C1 segment of cervical spinal cord (tissue), 14 donors: Measurements from ENCODE around the gene NTM.

Experiments
- DNase-seq, 14 donors: peaks; one replicate each; lab custom pipeline; 2025; lab: John Stamatoyannopoulos, UW

NTM gene

DNA sequence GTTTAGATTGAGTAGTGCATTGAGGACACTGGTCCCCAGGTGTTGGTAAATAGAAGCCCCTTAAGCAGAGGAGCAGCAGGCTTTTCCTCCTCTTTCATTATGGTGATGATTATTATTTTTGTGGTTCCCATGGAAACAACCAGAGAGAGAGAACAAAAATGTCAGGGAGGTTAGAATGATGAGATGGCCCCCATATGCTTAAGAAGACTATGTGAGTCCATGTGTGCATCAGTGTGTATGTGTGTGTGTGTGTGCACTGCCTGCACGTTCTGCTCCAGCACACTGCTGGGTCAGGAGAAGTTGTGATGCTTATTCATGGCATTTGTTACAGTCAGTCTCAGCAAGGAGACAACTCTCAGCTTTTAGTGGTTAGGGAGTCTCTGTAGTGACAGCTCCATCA is 724.2 kb downstream of the NTM start:
- no peak for DNase-seq

DNA sequence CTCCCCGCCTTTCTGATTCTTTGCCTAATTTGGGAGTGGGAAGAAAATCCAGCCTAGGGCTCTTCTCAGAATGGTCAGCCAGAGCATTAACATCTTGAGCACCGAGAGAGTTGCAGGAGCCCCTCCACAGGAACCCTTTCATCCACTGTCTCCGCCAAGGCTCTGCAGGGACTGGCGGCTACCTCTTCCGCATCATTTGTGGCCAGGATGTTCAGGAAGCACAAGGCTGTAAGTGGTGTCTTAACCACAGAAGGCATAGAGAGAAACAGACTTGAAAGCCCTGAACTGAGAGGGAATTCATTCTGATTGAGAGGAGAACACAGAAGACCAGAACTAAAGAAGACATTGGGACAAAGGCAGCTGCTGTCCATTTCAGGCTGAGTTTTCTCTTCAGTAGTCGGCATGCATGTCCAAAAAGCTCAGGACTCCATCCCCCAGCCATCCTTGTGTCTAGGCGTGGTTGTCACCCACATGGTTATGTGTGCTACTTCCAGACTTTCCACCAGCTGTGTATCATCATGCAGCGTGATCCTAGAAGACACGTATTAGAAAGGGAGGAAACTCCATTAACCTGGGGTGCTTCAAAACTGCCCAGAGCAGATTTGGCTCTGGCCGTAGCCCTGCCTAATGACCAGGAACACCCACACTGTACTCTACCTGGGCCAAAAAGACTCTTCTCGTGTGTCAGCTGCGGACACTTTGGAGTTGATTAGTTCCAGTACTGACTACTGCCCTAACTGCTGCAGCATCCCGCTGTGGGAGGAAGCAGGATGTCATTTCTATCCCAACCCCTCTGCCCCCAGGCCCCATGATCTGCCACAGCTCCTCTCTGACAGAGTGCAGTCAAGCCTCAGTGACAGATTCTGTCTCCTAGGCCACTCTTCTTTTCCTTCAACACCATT is 725.1 kb downstream of the NTM start:
- peak in 1 of 14 donors; percentile 86 for DNase-seq

DNA sequence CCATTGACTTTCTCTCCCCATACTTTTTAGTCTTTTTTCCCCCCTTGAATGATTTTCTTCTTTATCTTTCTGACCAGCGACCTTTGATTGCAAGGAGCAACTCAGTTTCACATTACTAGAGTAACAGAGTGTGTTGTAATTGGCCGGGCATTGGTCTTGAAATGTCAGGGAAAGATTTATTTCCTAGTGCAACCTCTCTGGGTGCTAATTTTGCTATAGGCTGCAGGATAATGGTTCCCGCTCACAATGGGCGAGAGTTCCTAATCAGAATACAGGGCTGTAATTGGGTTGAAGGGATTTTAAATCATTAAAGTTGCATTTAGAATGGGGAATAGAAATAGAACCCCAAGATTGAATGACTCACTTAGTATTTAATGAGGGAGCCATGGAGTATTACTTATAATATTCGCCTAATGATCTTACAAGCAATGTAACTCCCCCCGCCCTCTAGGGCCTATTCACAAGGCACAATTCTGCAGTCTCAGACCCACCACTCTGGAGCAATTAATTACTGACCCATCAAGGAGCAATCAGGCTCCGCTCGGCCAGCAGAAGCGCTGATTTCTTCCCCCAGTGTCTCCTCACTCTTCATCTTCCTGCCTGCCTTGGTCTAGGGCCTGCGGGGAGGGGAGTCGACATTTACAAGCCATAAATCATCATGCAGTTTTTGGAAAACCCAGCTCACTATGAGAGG is 725.9 kb downstream of the NTM start:
- DNase-seq: no peak

DNA sequence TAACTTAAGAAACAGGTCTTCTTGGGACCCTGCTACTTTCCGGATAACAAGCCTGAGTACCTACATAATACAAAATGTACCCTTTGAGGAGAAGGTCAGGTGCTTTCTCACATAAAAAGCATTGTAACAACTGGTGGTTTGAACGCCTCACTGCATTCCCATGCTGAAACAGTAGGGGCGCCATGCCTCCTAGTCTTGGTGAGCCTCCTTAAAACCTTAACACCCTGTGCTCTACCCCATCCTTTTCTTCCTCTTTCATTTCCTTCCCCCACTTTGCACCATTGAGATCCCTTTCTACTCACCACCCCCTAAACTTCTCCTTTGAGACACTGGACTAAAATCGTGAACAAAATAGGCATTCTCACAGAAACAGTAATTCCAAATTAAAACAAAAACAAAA is 729.3 kb downstream of the NTM start:
- DNase-seq: no peak

DNA sequence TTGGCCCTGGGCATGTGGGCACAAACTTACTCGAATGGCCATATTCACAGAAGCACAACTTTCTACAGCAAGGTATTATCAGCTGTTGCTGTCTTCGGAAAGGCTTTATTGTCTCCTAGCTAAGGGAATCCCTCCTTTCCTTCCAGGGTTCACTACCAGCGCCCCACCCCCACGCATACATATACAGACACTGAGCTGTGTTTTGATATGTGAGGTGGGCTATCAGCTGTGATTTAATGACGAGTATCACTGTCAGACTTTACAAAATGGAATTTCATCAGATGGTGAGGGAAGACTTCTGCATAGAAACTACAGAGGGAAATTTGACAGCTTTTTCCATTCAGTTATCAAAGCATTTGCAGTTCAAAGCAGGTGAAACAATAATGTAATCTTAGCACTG is 730.2 kb downstream of the NTM start:
- no peak for DNase-seq

DNA sequence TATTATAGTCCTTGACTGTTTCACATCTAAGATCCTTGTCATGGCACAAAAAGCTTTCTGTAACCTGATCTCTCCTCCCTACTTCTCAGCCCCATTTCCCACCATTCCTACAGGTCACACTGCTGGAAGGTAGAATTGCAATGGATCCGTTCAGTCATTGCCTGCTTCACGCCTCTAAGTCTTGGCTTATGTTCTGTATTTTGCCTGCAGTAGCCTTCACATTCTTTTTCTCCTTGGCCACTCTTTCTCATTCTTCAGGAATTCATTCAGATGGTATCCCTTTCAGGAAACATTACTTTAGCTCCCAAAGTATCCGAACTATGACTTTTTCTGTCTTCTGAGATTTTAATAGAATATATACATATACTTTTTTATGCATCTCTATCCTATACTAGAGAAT is 731.5 kb downstream of the NTM start:
- DNase-seq: no peak

DNA sequence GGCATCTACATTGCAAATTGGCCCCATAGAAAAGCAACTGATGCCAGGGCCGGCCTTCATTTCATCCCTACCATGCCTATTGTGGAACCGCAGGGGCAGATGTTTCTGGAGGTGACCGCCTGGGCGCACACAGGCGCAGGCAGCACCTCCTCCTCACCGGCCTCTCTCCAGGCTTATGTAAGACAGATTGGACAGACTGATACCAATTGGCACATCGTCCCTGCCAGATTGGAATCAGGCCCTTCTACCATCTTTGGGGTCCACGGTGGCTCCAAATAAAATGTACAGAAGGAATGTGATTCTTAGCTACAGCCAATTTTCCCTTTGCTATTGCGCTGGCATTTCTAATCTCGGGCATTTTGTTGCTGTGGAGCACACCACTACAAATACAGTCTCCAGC is 732.6 kb downstream of the NTM start:
- peak in 1 of 14 donors; percentile 76 for DNase-seq

DNA sequence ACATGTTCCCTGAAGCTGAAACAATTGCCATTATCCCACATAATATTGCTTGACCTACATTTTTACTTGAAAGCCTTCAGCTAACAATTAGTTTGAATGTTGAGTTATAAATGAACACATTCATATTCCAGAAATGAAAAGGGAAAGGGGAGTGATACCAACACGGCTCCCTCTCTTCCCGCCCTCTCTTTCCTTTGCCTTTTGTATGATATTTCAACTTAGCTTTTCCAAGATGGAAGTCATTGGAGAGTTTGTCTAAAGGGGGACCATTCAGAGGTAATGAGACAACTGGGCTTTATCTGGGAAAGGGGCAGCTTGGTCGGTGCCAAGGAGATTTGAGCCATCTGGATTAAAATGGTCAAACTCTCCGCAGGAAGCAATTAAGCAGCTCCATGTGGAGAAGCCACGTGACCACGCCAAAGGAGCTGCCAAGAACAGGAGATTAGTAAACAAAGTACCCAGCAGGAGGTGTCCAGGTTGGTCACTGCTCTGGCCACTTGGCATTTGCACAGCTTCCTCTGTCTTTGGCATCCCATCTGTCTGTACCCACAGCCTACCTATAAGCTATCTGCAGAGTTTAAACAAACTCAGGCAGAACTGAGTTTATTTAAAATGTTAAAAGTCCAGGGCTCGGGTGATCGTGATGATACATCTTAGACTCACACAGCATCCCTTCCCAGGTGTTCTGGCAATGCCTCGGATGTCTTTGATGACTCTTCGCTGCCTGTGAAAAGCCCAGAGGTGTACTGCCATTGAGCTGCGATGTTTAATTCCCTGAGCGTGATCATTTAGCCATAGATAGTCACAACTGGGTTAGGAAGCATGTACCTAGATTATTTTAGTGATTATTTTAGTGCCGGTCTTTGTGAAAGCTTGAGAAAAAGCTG is 735.9 kb downstream of the NTM start:
- peak in 4 of 14 donors; percentile 14 to 98 (median 40) for DNase-seq

DNA sequence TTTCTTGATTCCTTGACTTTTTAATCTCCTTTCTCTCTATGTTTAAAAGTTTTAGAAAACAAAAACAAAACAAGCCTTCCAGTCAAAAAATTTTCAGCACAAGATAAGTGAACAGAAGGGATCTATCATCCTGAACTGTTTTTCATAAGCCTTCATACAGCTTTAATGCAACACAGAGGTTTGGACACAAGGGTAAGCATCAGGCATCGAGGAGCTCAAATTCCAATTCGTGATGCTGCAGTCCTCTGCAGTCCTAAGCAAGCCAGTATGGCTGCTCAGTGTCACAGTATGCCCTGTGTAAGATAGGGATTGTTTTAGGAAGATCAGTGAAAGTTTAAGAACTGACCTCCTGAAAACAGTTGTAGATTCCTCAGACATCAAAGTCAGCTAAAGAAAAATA is 740.9 kb downstream of the NTM start:
- no peak for DNase-seq

DNA sequence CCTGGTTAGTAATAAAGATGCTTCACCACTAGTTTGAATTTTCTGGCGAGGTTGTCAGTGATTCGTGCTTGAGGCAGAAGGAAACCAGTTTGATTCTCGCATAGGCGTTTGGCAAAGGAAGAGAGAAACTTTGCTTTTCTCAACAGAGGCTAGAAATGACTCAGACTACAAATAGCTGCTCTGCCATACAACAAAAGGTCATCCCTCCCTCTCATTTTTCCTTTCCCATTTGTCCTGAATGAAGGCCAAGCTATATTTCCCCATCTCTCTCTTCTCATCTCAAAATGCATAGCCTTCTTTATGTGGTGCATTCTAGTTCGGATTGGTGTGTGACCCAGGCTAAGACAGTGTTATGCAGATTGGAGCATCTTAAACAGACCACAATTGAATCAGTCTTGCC is 741.4 kb downstream of the NTM start:
- peak in 1 of 14 donors; percentile 61 for DNase-seq

DNA sequence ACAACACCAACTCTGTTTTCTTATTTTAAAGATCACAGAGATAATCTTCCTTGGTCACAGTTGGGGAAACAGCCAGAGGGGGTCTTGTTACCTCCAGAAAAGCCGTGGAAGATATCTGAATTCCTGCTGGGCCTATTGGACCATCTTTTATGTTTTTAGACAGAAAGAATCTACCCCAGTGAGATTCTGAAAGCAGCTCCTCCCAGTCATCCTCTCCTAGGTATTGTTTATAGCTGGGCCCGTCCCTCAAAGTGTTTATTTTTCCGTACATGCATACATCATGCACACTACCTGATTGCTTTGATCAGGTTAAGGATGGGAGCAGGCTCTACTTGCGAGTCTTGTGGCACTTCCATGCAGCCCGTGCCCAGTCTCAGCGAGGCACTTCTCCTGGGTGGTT is 742.4 kb downstream of the NTM start:
- DNase-seq: no peak

DNA sequence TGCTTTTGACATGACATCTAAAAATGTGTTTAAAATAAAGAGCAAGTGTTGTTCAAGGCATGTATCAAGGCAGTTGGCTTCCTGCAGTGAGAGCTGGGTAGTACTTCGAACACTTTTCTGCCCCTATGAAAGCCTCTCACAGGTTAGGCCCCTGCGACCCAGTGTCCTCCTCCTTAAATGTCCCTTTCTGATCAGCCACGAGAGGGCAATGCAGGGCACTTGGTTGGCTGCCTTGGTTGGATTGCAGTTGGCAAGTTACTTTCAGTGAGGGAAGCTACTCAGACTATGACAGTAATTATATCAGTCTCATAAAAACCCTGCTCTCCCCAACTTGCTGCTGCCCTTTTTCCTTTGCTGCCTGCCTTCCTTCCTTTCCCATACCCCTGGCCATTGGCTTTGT is 743.8 kb downstream of the NTM start:
- DNase-seq: peak in 9 of 14 donors; percentile 7 to 66 (median 30)

DNA sequence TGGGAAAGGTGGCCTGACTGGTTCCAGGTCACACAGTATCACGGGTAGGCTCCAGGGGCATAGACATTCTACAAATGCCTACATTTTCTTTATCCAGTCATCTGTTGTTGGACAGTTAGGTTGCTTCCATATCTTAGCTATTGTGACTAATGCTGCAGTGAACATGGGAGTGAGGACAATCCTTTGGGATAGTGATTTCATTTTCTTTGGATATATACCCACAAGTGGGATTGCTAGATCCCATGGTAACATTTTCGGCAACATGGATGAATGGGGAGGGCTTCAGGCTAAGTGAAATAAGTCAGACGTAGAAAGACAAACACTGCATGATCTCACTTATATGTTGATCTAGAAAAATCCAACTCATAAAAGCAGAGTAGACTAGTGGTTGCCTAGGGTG is 744.3 kb downstream of the NTM start:
- no peak for DNase-seq

DNA sequence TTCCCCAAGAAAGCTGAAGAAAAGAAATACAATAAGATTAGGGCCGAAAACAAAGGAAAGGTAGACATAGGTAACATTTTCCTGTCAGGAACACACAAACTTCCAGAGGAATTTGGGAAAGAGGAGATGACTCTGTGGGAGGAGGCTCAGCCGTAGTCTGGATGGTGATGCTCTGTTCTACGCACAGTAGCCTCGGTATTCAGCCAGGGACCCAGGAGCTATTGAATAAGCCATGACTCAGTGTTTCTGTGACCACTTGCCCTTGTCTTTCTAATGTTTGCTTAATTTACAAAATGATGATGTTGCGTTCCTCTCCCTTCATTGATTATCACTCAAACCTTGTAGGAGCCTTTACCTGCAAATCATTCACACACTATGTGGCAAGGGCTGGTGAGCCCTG is 745.0 kb downstream of the NTM start:
- no peak for DNase-seq

DNA sequence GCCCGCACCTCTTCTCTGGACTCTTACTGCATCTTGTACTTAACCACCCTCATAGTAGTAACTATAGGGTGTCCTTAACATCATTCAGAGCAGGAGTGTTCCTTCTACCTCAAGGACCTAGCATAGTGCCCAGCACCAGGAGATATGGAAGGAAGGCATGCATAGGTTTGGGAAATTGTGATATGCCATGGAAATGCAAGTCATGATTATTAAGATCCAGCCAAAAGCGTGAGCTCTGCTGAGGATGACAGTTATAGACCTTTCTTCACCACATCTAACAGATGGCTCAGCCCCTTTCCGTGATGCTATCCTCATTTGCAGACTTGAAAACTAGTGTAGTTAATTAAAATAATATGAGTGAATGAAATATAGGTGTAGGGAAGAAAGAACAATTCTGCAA is 746.1 kb downstream of the NTM start:
- no peak for DNase-seq

DNA sequence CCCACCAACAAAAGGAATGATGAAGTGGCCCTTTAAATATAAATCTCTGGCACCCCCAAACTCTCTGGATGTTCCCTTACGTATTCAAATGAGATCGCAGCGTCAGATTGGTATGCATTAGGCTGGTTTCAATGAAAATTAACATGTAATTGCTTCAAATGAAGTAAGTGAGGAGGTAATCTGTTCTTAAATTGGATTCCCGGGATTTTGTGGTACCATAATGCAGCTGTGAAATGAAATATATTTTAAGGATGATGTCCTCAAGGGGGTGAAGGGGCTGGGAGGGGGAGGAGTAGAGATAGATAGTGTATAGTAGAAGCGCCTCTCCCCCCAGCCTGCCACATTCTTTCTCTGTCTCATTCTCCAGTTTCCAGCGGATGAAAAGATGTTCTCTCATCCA is 748.2 kb downstream of the NTM start:
- DNase-seq: no peak

DNA sequence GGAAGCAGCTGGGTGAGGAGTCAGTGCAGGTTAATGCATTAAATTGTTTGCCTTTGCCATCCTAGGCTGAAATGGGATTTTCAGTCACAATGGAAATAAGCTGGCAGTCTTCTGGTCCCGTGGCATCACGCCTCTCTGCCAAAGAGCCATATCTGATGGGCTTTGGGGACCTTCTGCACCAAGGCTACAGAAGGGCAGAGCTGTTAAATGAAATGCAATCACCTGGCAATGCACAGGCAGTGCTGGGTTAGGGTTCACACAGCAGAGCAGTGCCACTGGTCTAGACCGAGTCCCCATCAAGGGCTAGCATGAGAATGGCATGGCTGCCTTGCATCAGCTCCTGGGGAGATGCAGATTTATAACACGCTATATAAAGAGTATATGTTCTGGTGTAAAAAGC is 749.2 kb downstream of the NTM start:
- DNase-seq: no peak

DNA sequence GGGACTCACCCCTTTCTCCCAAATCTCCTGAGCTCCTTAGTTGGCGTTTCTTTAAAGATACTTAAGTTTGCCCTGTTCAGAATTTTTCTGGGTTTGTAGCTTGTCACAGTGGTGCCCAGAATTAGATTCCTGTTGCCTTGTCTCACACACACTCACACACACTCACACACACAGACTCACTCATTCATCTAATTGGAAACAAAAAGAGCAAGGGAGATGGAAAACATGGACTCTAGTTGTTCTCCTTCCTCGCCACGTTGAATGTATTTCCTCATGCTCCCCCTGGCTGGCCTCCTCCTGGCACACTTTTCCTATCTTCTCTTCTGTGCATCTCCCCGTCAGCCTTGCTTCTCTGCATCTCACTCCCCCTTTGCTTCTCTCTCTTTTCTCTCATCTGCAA is 752.3 kb downstream of the NTM start:
- peak in 1 of 14 donors; percentile 36 for DNase-seq

DNA sequence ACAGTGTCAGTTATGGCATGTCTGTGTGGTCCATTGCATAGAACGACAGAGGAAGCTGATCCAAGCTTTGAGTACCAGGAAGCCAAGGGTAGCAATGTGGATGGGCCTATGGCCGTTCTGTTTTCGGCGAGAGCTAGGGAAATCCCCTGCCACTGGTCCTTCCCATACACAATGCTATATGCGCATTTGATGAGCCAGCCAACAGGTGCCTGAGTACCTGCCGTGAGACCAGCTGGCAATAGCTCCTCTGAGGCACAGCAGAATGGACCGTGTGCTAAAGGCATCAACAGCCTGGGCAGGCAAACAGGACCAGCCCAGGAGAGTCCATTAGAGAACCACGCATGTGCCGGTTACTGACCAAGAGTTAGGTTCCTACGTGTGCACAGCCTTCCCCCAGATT is 753.0 kb downstream of the NTM start:
- DNase-seq: peak in 1 of 14 donors; percentile 90

DNA sequence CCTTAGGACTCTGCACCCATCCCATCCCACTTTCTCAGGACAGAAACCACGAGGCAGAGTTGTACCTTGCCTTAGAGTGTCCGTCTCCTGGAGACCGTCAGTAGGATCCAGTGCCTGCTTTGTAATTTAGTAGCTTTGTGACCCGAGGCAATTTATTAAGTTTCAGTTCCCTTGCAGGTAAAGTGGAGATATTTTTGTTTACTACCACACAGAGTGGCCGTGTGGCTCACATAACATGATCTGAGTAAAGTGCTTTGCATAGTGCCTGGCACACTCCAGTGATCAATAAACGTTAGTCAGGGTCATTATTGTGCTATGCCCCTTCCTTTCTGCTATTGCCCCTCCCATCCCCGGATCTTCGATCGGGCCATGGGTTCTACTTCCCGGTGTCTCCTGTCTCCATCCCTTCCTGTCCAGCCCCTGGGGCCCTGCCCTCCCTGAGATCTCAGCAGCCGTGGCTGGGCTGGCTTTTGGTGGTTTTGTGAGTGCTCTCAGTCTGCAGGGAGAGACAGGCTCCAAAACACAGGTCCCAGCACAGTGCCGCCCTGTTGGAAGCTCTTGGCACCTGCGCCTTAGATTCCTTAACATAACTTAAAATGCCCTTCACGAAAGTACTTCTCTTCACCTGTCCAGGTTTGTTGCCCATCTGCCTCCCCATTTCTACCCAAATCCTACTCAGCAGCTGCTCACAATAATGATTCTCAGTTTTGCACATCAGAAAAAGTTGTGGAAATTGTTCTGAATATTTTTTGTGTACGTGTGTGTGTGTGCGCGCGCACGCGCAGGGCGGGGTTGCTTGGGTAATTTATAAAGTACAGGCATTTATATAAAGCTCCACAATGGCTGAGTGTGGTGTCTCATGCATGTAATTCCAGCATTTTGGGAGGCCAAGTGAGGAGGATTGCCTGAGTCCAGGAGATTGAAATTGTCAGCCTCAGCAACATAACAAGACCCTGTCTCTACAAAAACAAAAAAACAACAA is 753.7 kb downstream of the NTM start:
- no peak for DNase-seq
